Effector CD4-positive, alpha-beta T cell (primary cell): ENCODE measurements around the gene TBKBP1.

Experiments
- DNase-seq: peaks from one replicate; pipeline ENCODE4 v3.0.0-alpha.2; 2020

Gene TBKBP1

GRCh38 chr17:47699536-47699840, 5.5 kb downstream of the TBKBP1 start:
- DNase-seq = no peak

- no peak for DNase-seq
These were observed 6.8 kb downstream of the TBKBP1 start for GRCh38 chr17:47700471-47701449.

- no peak for DNase-seq
These were observed 7.6 kb downstream of the TBKBP1 start for GRCh38 chr17:47701608-47702007.

- no peak for DNase-seq
These were observed 8.5 kb downstream of the TBKBP1 start for GRCh38 chr17:47702391-47702995.

- no peak for DNase-seq
These were observed 9.2 kb downstream of the TBKBP1 start for GRCh38 chr17:47703191-47703591.

GRCh38 chr17:47703671-47704070, 9.7 kb downstream of the TBKBP1 start:
- DNase-seq = no peak

- DNase-seq = no peak
These were observed 10.2 kb downstream of the TBKBP1 start for GRCh38 chr17:47704116-47704515.

GRCh38 chr17:47704736-47705135, 10.8 kb downstream of the TBKBP1 start:
- DNase-seq = no peak

GRCh38 chr17:47705536-47706530, 11.9 kb downstream of the TBKBP1 start:
- DNase-seq = no peak

- DNase-seq = no peak
These were observed 13.3 kb downstream of the TBKBP1 start for GRCh38 chr17:47707056-47707804.

GRCh38 chr17:47707884-47708283, 13.9 kb downstream of the TBKBP1 start:
- no peak for DNase-seq

GRCh38 chr17:47708312-47708863, 14.4 kb downstream of the TBKBP1 start:
- DNase-seq = no peak

- no peak for DNase-seq
These were observed 15.0 kb downstream of the TBKBP1 start for GRCh38 chr17:47708864-47709541.

- DNase-seq = no peak
These were observed 15.6 kb downstream of the TBKBP1 start for GRCh38 chr17:47709594-47709993.

GRCh38 chr17:47711366-47712099, 17.6 kb downstream of the TBKBP1 start:
- no peak for DNase-seq

GRCh38 chr17:47712330-47713023, 18.5 kb downstream of the TBKBP1 start:
- DNase-seq = no peak

GRCh38 chr17:47713980-47714700, 20.2 kb downstream of the TBKBP1 start:
- no peak for DNase-seq

GRCh38 chr17:47714773-47715396, 20.9 kb downstream of the TBKBP1 start:
- no peak for DNase-seq
